ENCODE data around the gene PIEZO1. TPM values are rescaled to one million over a fixed set of nuclear protein-coding genes. Genes with fewer than 3 reads are reported as not detected.
A peak's percentile ranks its signal among the peaks of the same experiment; 100 is the strongest.

PIEZO1 gene
- total and polyA plus RNA-seq, 2 donors (not counting 3 experiments of a cell fraction or from before 2014, with no cell fraction given): 298 to 322 TPM

DNA sequence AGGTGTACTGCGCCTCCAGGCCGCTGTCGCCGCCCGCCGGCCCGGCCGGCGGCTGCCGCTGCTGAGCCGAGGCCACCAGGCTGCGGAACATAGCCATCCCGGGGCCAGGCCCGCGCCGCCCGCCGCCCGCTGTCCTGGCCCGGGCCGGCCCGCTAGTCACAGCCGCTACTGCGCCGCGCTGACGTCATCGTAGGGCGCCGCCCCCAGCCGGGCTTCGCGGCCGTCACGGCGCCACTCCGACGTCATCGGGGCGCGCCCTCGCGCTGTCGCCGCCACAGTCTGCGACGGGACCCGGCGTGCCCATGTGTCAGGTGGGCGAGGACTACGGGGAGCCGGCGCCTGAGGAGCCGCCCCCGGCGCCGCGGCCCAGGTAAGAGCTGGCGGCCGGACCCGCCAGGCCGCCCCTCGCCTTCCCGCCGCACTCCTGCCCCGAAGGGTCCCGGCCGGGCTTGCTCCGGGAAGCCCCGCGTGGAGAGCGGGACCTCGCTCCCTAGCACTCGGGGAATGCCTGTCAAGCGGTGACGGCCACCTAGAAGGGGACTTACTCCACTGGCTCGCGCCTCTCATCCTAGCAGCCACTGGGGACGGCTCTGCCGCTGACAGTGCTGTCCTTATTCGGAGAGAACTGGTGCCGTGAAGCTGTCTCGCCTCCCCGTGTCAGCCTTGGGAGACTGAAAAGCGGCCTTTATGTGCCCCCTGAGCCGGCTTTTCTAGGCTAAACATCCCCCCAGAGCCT, 78.6 kb downstream of the PIEZO1 start, which contains the start of the genes CTU2 and RNF166:
TSS of gene CTU2 (plus strand) at position 275 of the 736 bp plus-strand sequence. CDS start at position 303, 28 bp downstream.
TSS of gene RNF166 (minus strand) at position 180 of the 736 bp plus-strand sequence. CDS start at position 97, 83 bp downstream.
- H3K27me3 ChIP-seq (ENCODE audit: control insufficient read depth in 2 of 2, insufficient read depth in 2 of 2, low read length in 2 of 2): no peaks in the 10 kb centered on the region
- TF ChIP-seq EZH2 (IDR thresholded peaks at IDR 0.05; ENCODE audit: borderline replicate concordance, low read depth, low read length, severe bottlenecking) (no peak), JUN (IDR thresholded peaks at IDR 0.05; ENCODE audit: borderline replicate concordance, insufficient read depth, insufficient read length, low read depth) (peak; percentile 50), POLR2AphosphoS5 (IDR thresholded peaks at IDR 0.05; ENCODE audit: insufficient read depth, low read depth, low read length) (peak; percentile 91), POLR2A (IDR thresholded peaks at IDR 0.05; ENCODE audit: low read depth, low read length) (peak; percentile 78), MYC (IDR thresholded peaks at IDR 0.05; ENCODE audit: low read depth, low read length) (peak; percentile 83)
- TF ChIP-seq, protein P1, sequence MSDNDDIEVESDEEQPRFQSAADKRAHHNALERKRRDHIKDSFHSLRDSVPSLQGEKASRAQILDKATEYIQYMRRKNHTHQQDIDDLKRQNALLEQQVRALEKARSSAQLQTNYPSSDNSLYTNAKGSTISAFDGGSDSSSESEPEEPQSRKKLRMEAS (IDR thresholded peaks at IDR 0.05; ENCODE audit: insufficient read depth, insufficient read length): peak; percentile 85
- peak; percentile 66 for FAIRE-seq
- no peaks in the 10 kb centered on the region for H4K20me1 ChIP-seq (replicated peaks; ENCODE audit: control insufficient read depth, extremely low read depth, insufficient read depth, low read length)
- BruUV-seq (replicated peaks): TSS peak; percentile 60
- H3K36me3 ChIP-seq (ENCODE audit: control insufficient read depth in 2 of 2, extremely low read depth in 1 of 2, insufficient read depth in 2 of 2, low read length in 2 of 2): peaks cover 0 to 3% of the 10 kb centered on the region in 2 experiments
- H3K27ac ChIP-seq (ENCODE audit: insufficient read depth, low read depth, low read length): peak within 1 kb of the TSS; percentile 45
- H2AFZ ChIP-seq (ENCODE audit: low read depth, low read length): peak within 1 kb of the TSS; percentile 44
- H3K9ac ChIP-seq (replicated peaks; ENCODE audit: extremely low read depth, insufficient read depth, low read length): peak within 1 kb of the TSS; percentile 42
- H3K9me3 ChIP-seq (replicated peaks; ENCODE audit: control insufficient read depth, insufficient read depth, low read length): no peaks in the 10 kb centered on the region
- H3K4me3 ChIP-seq (replicated peaks in 1 of 3; ENCODE audit: insufficient read depth in 1 of 3, low read depth in 1 of 3, low read length in 3 of 3): peak within 1 kb of the TSS; percentile 69 to 90 (median 79)
- POLR2A ChIA-PET: no interaction called here
- H3K4me1 ChIP-seq (ENCODE audit: control insufficient read depth, extremely low read depth, insufficient read depth, low read length): peaks cover 45% of the 10 kb centered on the region
- intact Hi-C loops (cut with micrococcal nuclease) (no loop called here), dilution Hi-C loops (cut with MboI; ENCODE audit: extremely low pct_ligation_motif_present, low sequenced_read_pairs) (no loop called here)
- no peaks in the 10 kb centered on the region for H3K9me1 ChIP-seq (replicated peaks; ENCODE audit: control insufficient read depth, extremely low read depth, insufficient read depth, low read length)
- CTCF ChIA-PET: interaction anchor here (4.3 kb wide), 1 partner anchor 31 kb away, joined by 25 read pairs; no protein-coding TSS in a partner anchor
- H3K4me2 ChIP-seq (ENCODE audit: insufficient read depth, low read length): peak within 1 kb of the TSS; percentile 91
- peaks cover 65% of the 10 kb centered on the region for H3K79me2 ChIP-seq (ENCODE audit: control insufficient read depth, insufficient read depth, low read length)
- peak; percentile 84 for DNase-seq (ENCODE audit: low read depth, low spot score)
